Cortex of kidney (tissue), 1 donor: ENCODE data around the gene CHST15.

Experiments used
- DNase-seq: peaks from one replicate; lab custom pipeline; 2025; lab: John Stamatoyannopoulos, UW

CHST15 gene

GRCh38 chr10:124028700-124029480, 64.5 kb downstream of the CHST15 start:
- DNase-seq = no peak

GRCh38 chr10:124027651-124028050, 65.7 kb downstream of the CHST15 start:
- no peak for DNase-seq

GRCh38 chr10:124027031-124027611, 66.3 kb downstream of the CHST15 start:
- no peak for DNase-seq

- no peak for DNase-seq
Observed at GRCh38 chr10:124026589-124026939, 66.8 kb downstream of the CHST15 start.

- DNase-seq = no peak
Observed at GRCh38 chr10:124025660-124026588, 67.5 kb downstream of the CHST15 start.

- no peak for DNase-seq
Observed at GRCh38 chr10:124025152-124025551, 68.2 kb downstream of the CHST15 start.

- DNase-seq = no peak
Observed at GRCh38 chr10:124022066-124022465, 71.3 kb downstream of the CHST15 start.

GRCh38 chr10:124020981-124021815, 72.2 kb downstream of the CHST15 start:
- DNase-seq = no peak

- DNase-seq = no peak
Observed at GRCh38 chr10:124019886-124020797, 73.3 kb downstream of the CHST15 start.

- no peak for DNase-seq
Observed at GRCh38 chr10:124018886-124019525, 74.4 kb downstream of the CHST15 start.

GRCh38 chr10:124017729-124018128, 75.7 kb downstream of the CHST15 start:
- no peak for DNase-seq

- DNase-seq = no peak
Observed at GRCh38 chr10:124016804-124017375, 76.5 kb downstream of the CHST15 start.

- no peak for DNase-seq
Observed at GRCh38 chr10:124015991-124016390, 77.4 kb downstream of the CHST15 start.

GRCh38 chr10:124014416-124015154, 78.8 kb downstream of the CHST15 start:
- DNase-seq = no peak

- DNase-seq = no peak
Observed at GRCh38 chr10:124013916-124014315, 79.5 kb downstream of the CHST15 start.

GRCh38 chr10:124012991-124013390, 80.4 kb downstream of the CHST15 start:
- DNase-seq = no peak

- no peak for DNase-seq
Observed at GRCh38 chr10:124012583-124012982, 80.8 kb downstream of the CHST15 start.

- DNase-seq = no peak
Observed at GRCh38 chr10:124012066-124012465, 81.3 kb downstream of the CHST15 start.

- DNase-seq = no peak
Observed at GRCh38 chr10:124011464-124011863, 81.9 kb downstream of the CHST15 start.
